ENCODE data around the gene PRMT7.

DNA sequence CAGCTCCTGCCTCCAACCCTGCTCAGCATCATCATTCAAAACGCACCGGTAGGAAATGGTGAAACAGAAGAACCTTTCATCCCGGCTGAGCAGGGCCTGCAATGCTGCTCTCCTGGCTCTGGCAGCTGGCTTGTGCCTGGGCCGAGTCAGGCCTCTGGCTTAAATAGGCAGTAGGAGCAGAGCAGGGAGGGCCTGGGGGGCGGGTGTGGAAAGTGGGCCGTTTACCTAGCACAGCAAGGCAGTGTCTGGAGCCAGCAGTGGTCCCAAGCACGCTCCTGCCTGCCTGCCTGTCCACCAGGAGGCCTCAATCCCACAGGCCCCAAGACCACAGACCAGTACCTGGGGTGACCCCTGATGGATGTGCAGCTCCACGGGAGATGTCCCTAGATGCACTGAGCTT, 78.2 kb downstream of the PRMT7 start:
- no peak for TF ChIP-seq POLR2A (IDR thresholded peaks at IDR 0.05)
- TF ChIP-seq, protein P1, sequence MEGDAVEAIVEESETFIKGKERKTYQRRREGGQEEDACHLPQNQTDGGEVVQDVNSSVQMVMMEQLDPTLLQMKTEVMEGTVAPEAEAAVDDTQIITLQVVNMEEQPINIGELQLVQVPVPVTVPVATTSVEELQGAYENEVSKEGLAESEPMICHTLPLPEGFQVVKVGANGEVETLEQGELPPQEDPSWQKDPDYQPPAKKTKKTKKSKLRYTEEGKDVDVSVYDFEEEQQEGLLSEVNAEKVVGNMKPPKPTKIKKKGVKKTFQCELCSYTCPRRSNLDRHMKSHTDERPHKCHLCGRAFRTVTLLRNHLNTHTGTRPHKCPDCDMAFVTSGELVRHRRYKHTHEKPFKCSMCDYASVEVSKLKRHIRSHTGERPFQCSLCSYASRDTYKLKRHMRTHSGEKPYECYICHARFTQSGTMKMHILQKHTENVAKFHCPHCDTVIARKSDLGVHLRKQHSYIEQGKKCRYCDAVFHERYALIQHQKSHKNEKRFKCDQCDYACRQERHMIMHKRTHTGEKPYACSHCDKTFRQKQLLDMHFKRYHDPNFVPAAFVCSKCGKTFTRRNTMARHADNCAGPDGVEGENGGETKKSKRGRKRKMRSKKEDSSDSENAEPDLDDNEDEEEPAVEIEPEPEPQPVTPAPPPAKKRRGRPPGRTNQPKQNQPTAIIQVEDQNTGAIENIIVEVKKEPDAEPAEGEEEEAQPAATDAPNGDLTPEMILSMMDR (IDR thresholded peaks at IDR 0.05), result no peak
